Smooth muscle cell of the brain vasculature (primary cell): ENCODE data around the gene XIST.
"Not testable (repeated sequence)": the region's sequence is repeated elsewhere in the genome, so short reads cannot be mapped to it uniquely, and the experiment has no call there.

Experiments used
- DNase-seq: peaks from one replicate; pipeline ENCODE4 v3.0.0-alpha.2; 2012; ENCODE audit warnings: low read depth, low spot score

XIST gene

DNA sequence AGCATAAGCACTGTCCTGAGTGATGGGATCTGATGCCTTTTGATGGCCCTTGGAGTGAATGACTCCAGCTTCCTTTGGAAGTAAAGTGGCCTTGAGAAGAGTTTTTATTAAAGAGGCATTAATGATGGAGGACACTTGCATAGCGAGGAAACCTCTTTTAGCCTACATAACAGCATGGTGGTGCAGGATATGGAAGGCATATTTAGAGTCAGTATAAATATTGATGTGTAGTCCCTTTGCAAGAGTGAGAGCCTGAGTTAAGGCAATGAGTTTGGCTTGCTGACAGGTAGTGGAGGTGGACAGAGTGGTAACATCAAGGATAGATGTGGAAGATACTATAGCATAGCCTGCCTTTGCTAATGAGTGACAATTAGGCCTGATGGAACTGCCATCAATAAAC, 48.4 kb downstream of the XIST start:
- not testable (repeated sequence) for DNase-seq

DNA sequence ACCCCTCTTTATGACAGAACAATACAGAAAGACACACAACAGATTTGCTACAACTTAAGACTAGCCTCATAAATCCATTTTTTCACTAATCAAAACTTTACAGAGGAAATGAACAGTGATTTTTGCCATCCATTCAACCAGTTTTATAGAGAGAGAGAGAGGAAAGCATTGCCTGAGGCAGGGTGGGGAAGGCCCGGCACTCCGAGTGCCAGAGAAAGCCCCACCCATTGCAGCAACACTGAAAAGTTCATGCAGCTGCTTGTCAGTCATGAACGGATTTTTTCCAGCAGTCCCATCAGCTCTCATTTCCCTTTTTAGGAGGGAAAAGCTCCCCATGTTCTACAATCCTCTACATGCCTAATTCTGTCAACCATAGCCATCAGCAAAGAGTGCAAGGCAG, 52.6 kb downstream of the XIST start:
- no peak for DNase-seq

GRCh38 chrX:73792511-73792910, 60.0 kb downstream of the XIST start:
- DNase-seq: not testable (repeated sequence)

- no peak for DNase-seq
Measured at GRCh38 chrX:73785493-73785892, 67.0 kb downstream of the XIST start.
